ENCODE measurements around the gene RFWD3. TPM values are rescaled to one million over a fixed set of nuclear protein-coding genes. Genes with fewer than 3 reads are reported as not detected.

RFWD3 gene
- total and polyA plus RNA-seq, 2 experiments from 2014 or later = 12.8 to 12.9 TPM

DNA sequence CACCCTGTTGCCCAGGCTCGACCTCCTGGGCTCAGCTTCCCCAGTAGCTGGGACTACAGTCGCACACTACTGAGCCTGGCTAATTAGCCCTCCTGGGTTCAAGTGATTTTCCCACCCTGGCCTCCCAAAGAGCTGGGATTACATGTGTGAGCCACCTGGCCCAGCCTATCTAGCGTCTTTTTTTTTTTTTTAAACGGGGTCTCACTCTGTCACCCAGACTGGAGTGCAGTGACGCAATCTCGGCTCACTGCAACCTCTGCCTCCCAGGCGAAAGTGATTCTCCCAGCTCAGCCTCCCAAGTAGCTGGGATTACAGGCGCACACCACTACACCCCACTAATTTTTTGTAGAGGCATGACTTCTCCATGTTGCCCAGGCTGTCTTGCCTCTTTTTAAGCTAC, 93.1 kb downstream of the RFWD3 start:
- H3K27me3 ChIP-seq = no peaks in the 10 kb centered on the region
- H3K4me3 ChIP-seq = no peak overlapping the region
- no peak overlapping the region for H2AFZ ChIP-seq
- 83% methylated on average over 8 of the region's 8 CpGs for WGBS (ENCODE audit: low lambda C conversion rate, missing lambda C conversion rate)
- no peak overlapping the region for H3K27ac ChIP-seq
- H3K9me3 ChIP-seq (ENCODE audit: low read depth) = no peaks in the 10 kb centered on the region
- H3K36me3 ChIP-seq (replicated peaks; ENCODE audit: insufficient read depth, low read depth) = no peaks in the 10 kb centered on the region
- H4K20me1 ChIP-seq (ENCODE audit: insufficient read depth, poor library complexity, severe bottlenecking) = peaks cover 53% of the 10 kb centered on the region
- peaks cover 17% of the 10 kb centered on the region for H3K4me1 ChIP-seq (ENCODE audit: insufficient read depth)
- DNase-seq (ENCODE audit: low spot score) = no peak
- no peaks in the 10 kb centered on the region for H3K9me2 ChIP-seq (replicated peaks; ENCODE audit: insufficient read depth)
- no peak overlapping the region for H3K4me2 ChIP-seq
- TF ChIP-seq, protein P1, sequence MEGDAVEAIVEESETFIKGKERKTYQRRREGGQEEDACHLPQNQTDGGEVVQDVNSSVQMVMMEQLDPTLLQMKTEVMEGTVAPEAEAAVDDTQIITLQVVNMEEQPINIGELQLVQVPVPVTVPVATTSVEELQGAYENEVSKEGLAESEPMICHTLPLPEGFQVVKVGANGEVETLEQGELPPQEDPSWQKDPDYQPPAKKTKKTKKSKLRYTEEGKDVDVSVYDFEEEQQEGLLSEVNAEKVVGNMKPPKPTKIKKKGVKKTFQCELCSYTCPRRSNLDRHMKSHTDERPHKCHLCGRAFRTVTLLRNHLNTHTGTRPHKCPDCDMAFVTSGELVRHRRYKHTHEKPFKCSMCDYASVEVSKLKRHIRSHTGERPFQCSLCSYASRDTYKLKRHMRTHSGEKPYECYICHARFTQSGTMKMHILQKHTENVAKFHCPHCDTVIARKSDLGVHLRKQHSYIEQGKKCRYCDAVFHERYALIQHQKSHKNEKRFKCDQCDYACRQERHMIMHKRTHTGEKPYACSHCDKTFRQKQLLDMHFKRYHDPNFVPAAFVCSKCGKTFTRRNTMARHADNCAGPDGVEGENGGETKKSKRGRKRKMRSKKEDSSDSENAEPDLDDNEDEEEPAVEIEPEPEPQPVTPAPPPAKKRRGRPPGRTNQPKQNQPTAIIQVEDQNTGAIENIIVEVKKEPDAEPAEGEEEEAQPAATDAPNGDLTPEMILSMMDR (IDR thresholded peaks at IDR 0.05; ENCODE audit: poor library complexity) = no peak
- no peak for TF ChIP-seq EZH2phosphoT487 (IDR thresholded peaks at IDR 0.05; ENCODE audit: low read depth, severe bottlenecking, unreplicated experiment)
- H3K79me2 ChIP-seq = peaks cover 99% of the 10 kb centered on the region

Other genes starting within 250 kb of the RFWD3 start
- gene CLEC18B, start 245.4 kb downstream of the RFWD3 start, total RNA-seq = 0.23 and 8.3 TPM in 2 replicates
- gene CLEC18B, start 245.4 kb downstream of the RFWD3 start, polyA plus RNA-seq = 0.21 and 0.35 TPM in 2 replicates
- 131 and 142 TPM in 2 replicates for gene GLG1, start 59.8 kb downstream of the RFWD3 start, total RNA-seq
- 146 and 148 TPM in 2 replicates for gene GLG1, start 59.8 kb downstream of the RFWD3 start, polyA plus RNA-seq
- gene MLKL, start 34.0 kb upstream of the RFWD3 start, total RNA-seq = 3.3 and 5.6 TPM in 2 replicates
- gene MLKL, start 34.0 kb upstream of the RFWD3 start, polyA plus RNA-seq = 0.97 and 2.8 TPM in 2 replicates
- gene FA2H, start 107.9 kb upstream of the RFWD3 start, total RNA-seq = 1.6 and 2.1 TPM in 2 replicates
- gene FA2H, start 107.9 kb upstream of the RFWD3 start, polyA plus RNA-seq = 5.9 and 7.8 TPM in 2 replicates